Astrocyte of the spinal cord (primary cell): ENCODE data around the gene CDKAL1.

Source experiments
- DNase-seq: peaks from one replicate; pipeline ENCODE4 v3.0.0; 2011; ENCODE audit warnings: low read depth, low spot score
- H3K4me3 ChIP-seq: 2 replicates; pipeline ENCODE4 v1.5.1; 2011; ENCODE audit warnings: low read depth, mild to moderate bottlenecking, low read length, moderate library complexity
- CTCF ChIP-seq: IDR thresholded peaks from 2 replicates; pipeline ENCODE4 v1.5.1; 2012; ENCODE audit warnings: low read depth, mild to moderate bottlenecking, low read length, inconsistent platforms
- in situ Hi-C: cut with HindIII; loops from 2 replicates; pipeline ENCODE4 v1.10.0; 2017; ENCODE audit warnings: low sequenced_read_pairs

Gene CDKAL1

GRCh38 chr6:21277601-21278374, 743.5 kb downstream of the CDKAL1 start:
- no peak for TF ChIP-seq CTCF
- in situ Hi-C loops = no loop called here
- H3K4me3 ChIP-seq = no peak overlapping the region
- no peak for DNase-seq

GRCh38 chr6:21278375-21278745, 744.1 kb downstream of the CDKAL1 start:
- in situ Hi-C loops = no loop called here
- TF ChIP-seq CTCF = no peak
- no peak for DNase-seq

GRCh38 chr6:21279619-21280018, 745.4 kb downstream of the CDKAL1 start:
- no peak for DNase-seq
- no peak for TF ChIP-seq CTCF
- in situ Hi-C loops = no loop called here
- H3K4me3 ChIP-seq = no peak overlapping the region

More at GRCh38 chr6:21278375-21278745, 744.1 kb downstream of the CDKAL1 start:
- H3K4me3 ChIP-seq = no peak overlapping the region

- in situ Hi-C loops = no loop called here
- DNase-seq = no peak
- TF ChIP-seq CTCF = no peak
- H3K4me3 ChIP-seq = no peak overlapping the region
Measured at GRCh38 chr6:21281366-21281765, 747.1 kb downstream of the CDKAL1 start.
